Right cardiac atrium (tissue), 5 donors: Measurements from ENCODE around the gene POU4F3. TPM values are rescaled to one million over a fixed set of nuclear protein-coding genes. Genes with fewer than 3 reads are reported as not detected.

Experiments used
- polyA plus RNA-seq: library from polyadenylated mRNA; stranded (reverse); fragments of 200-250 nt; gene quantifications from one replicate; pipeline ENCODE4 v1.2.3, GENCODE V29; 2013
- total RNA-seq, 4 donors: library from RNA; stranded (reverse); fragmentation: NEBNext Ultra II Directional; extraction: Animal tissue kit (Norgen Biotek cat#: 25700); gene quantifications; one replicate each; pipeline ENCODE4 v1.2.1, GENCODE V29; 2021
- donor health status: healthy with polysubstance abuse.
- donor health status: DM: no; HTN: yes; CAD: no.
- donor health status: DM: no; HTN: no; CAD: no.
- donor health status: DM: no; HTN: yes; CAD: no; lungs with severe emphysema.
- donor health status: DM: yes; HTN: yes; CAD: no.

Gene POU4F3
- total and polyA plus RNA-seq, 5 donors, result 0.14 TPM; not detected in 4

Other genes with a start within 250 kb of the POU4F3 start
- gene PLAC8L1, start 233.3 kb upstream of the POU4F3 start, total RNA-seq, result not detected
- 0.23 TPM for gene PLAC8L1, start 233.3 kb upstream of the POU4F3 start, polyA plus RNA-seq
- 100 to 1,000 TPM in 1 of 4 donors, 10 to 100 TPM in 3; 81.5 to 101 (median 83.0) TPM for gene LARS1, start 156.2 kb upstream of the POU4F3 start, total RNA-seq
- gene LARS1, start 156.2 kb upstream of the POU4F3 start, polyA plus RNA-seq, result 31.5 TPM
- gene RBM27, start 135.2 kb upstream of the POU4F3 start, total RNA-seq, result 10 to 100 TPM; 12.9 to 16.7 (median 14.0) TPM
- gene RBM27, start 135.2 kb upstream of the POU4F3 start, polyA plus RNA-seq, result 6.7 TPM
- 10 to 100 TPM; 21.2 to 27.9 (median 24.6) TPM for gene TCERG1, start 108.5 kb downstream of the POU4F3 start, total RNA-seq
- gene TCERG1, start 108.5 kb downstream of the POU4F3 start, polyA plus RNA-seq, result 17.8 TPM
- not detected for gene GPR151, start 177.4 kb downstream of the POU4F3 start, total RNA-seq
- not detected for gene GPR151, start 177.4 kb downstream of the POU4F3 start, polyA plus RNA-seq